Kidney (tissue), 14 donors: ENCODE results near the gene EDC3. TPM values are rescaled to one million over a fixed set of nuclear protein-coding genes. Genes with fewer than 3 reads are reported as not detected.

Experiments used
- DNase-seq, 5 donors: peaks; one replicate each; pipeline ENCODE4 v3.0.0-alpha.2; 2013 to 2020
- FAIRE-seq: peaks from 2 replicates; lab custom pipeline; 2012; peaks lifted over from hg19 to GRCh38; lab: Jason Lieb, UNC
- H3K27ac ChIP-seq, 2 donors: one replicate each; pipeline ENCODE4 v1.7.0; 2013; ENCODE audit warnings: low read depth in 2 of 2, low read length in 2 of 2, inconsistent platforms in 1 of 2
- H3K27me3 ChIP-seq: one replicate; pipeline ENCODE4 v1.7.1; 2013; ENCODE audit warnings: low read length, inconsistent platforms; ENCODE audit not compliant: control insufficient read depth, insufficient read depth
- H3K36me3 ChIP-seq, 3 donors: one replicate each; pipeline versions ENCODE4 v1.7.0 to v1.7.1; 2013; ENCODE audit warnings: low read length in 3 of 3, control low read depth in 1 of 3, inconsistent platforms in 1 of 3; ENCODE audit not compliant: insufficient read depth in 3 of 3, control insufficient read depth in 2 of 3
- H3K4me1 ChIP-seq, 3 donors: one replicate each; pipeline versions ENCODE4 v1.7.0 to v1.7.1; 2013; ENCODE audit warnings: low read length in 3 of 3, inconsistent platforms in 1 of 3, low read depth in 1 of 3; ENCODE audit not compliant: control insufficient read depth in 2 of 3, insufficient read depth in 2 of 3
- H3K4me3 ChIP-seq, 3 donors: one replicate each; pipeline versions ENCODE4 v1.7.0 to v1.8.1; 2013; ENCODE audit warnings: low read length in 3 of 3, control low read depth in 1 of 3, inconsistent platforms in 1 of 3
- H3K9ac ChIP-seq, 3 donors: one replicate each; pipeline versions ENCODE4 v1.7.0 to v1.7.1; 2013; ENCODE audit warnings: low read length in 3 of 3, control low read depth in 1 of 3, inconsistent platforms in 1 of 3
- H3K9me3 ChIP-seq, 3 donors: one replicate each; pipeline versions ENCODE4 v1.7.0 to v1.7.1; 2013; ENCODE audit warnings: low read length in 3 of 3, control low read depth in 1 of 3, inconsistent platforms in 1 of 3; ENCODE audit not compliant: control insufficient read depth in 2 of 3, insufficient read depth in 1 of 3
- CTCF ChIP-seq: IDR thresholded peaks from 3 replicates; pipeline ENCODE4 v1.5.1; 2012; ENCODE audit warnings: mild to moderate bottlenecking, moderate library complexity, borderline replicate concordance; ENCODE audit not compliant: insufficient read depth; ENCODE audit errors: extremely low read depth
- intact Hi-C: fragments of 100-400 bp; cut with DNase I; formaldehyde crosslinking; loops from one replicate; pipeline ENCODE4 v1.11.1; 2022
- polyA plus RNA-seq: library from polyadenylated mRNA; stranded (reverse); fragments of 350-450 nt; fragmentation: Illumina TruSeq; extraction: RNeasy Lipid Tissue Mini Kit (QIAGEN cat#74804); gene quantifications from one replicate; pipeline ENCODE4 v1.2.3, GENCODE V29; 2014; ENCODE audit warnings: low read depth, low replicate concordance; ENCODE audit not compliant: insufficient read depth
- total RNA-seq: library from RNA; stranded (reverse); fragmentation: NEBNext Ultra II Directional; extraction: Animal tissue kit (Norgen Biotek cat#: 25700); gene quantifications from one replicate; pipeline ENCODE4 v1.2.1, GENCODE V29; 2021
- donor health status: control.
- donor health status: control.
- donor health status: control.
- donor health status: control.
- donor health status: control.
- donor health status: DM: yes; HTN: yes; CAD: no.
- donor health status: Normal renal cell carcinoma (clear cell type).

EDC3 gene
- total and polyA plus RNA-seq, 2 donors from 2014 or later = 11.5 to 27.7 TPM

- H3K27ac ChIP-seq = no peak overlapping the region
- peaks cover 0 to 7% (median 6%) of the 10 kb centered on the region in 3 donors for H3K4me1 ChIP-seq
- peak overlapping the region in 1 of 3 donors; percentile 90 for H3K9ac ChIP-seq
- DNase-seq (no peak), FAIRE-seq (no peak)
- no peak for TF ChIP-seq CTCF
- intact Hi-C loops = no loop called here
- H3K36me3 ChIP-seq = no peaks in the 10 kb centered on the region
- peak overlapping the region in 1 of 3 donors; percentile 99 for H3K4me3 ChIP-seq
- H3K9me3 ChIP-seq = no peaks in the 10 kb centered on the region
- H3K27me3 ChIP-seq = no peaks in the 10 kb centered on the region
Observed at GRCh38 chr15:74696808-74697207, 984 bp upstream of the EDC3 start.

GRCh38 chr15:74696398-74696729 lies 540 bp upstream of the EDC3 start:
- Histone ChIP-seq H3K4me3 (peak overlapping the region; percentile 80 to 99 (median 90)), H3K27me3 (no peaks in the 10 kb centered on the region), H3K36me3 (no peaks in the 10 kb centered on the region), H3K9me3 (no peaks in the 10 kb centered on the region), H3K9ac (peak overlapping the region; percentile 52 to 90 (median 86)), H3K27ac (no peak overlapping the region), H3K4me1 (peaks cover 0 to 7% (median 6%) of the 10 kb centered on the region in 3 donors)
- no peak for FAIRE-seq
- DNase-seq = no peak
- intact Hi-C loops = no loop called here
- no peak for TF ChIP-seq CTCF

DNA sequence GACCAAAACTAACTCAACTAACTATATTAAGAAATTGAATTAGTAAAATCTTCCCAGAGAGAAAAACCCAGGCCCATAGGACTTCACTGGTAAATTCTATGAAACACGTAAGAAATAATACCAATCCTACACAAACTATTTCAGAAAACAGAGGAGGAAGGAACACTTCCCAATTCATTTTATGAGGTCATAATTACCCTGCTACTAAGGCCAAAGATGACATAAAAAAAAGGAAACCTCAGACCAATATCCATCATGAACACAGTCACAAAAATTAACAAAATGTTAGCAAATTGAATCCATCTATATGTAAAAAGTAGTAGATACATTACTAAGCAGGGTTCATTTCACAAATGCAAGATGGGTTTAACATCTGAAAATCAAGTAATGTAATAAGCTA lies 3.5 kb downstream of the EDC3 start:
- no peaks in the 10 kb centered on the region for H3K36me3 ChIP-seq
- no peak for FAIRE-seq
- H3K27me3 ChIP-seq = no peaks in the 10 kb centered on the region
- H3K4me3 ChIP-seq = no peak overlapping the region
- H3K9ac ChIP-seq = no peak overlapping the region
- no peak overlapping the region for H3K27ac ChIP-seq
- TF ChIP-seq CTCF = no peak
- no peaks in the 10 kb centered on the region for H3K9me3 ChIP-seq
- H3K4me1 ChIP-seq = peaks cover 0 to 7% (median 6%) of the 10 kb centered on the region in 3 donors
- intact Hi-C loops = no loop called here
- no peak for DNase-seq

DNA sequence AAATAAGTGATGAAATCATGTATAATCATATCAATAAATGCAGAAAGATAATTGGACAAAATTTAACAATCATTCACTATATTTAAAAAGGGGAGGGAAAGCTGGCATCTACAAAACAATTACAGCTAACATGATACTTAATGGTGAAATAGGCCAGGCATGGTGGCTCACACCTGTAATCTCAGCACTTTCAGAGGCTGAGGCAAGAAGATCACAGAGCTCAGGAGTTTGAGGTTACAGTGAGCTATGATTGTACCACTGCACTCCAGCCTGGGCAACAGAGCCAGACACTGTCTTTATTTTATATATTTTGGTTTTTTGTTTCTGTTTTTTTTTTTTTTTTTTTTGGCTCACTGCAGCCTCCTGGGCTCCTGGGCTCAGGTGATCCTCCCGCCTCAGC lies 12.1 kb downstream of the EDC3 start:
- TF ChIP-seq CTCF = no peak
- Histone ChIP-seq H3K27me3 (no peaks in the 10 kb centered on the region), H3K9ac (no peak overlapping the region), H3K4me3 (no peak overlapping the region), H3K4me1 (no peaks in the 10 kb centered on the region), H3K9me3 (no peaks in the 10 kb centered on the region), H3K27ac (no peak overlapping the region), H3K36me3 (no peaks in the 10 kb centered on the region)
- DNase-seq (no peak), FAIRE-seq (no peak)
- intact Hi-C loops = no loop called here
